ENCODE measurements around the gene NUP205.

DNA sequence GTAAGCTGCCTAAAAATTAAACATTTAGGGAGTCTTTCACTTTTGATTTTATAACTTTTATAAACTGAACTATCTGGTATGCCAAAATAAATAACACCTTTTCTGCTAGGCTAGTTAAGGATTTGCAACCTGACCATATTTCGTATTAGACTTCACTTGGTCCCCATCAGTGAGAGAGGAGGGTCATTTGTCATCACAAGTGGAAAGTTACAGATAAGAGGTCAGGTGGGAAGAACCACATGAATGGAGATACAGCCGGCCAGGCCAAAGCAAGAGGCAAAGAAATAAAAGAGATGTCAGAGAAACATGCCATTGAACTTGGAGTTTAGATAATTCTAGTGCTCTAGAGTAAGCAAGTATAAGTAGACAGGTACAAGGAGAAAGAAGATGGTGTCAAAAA, 60.1 kb downstream of the NUP205 start:
- TF ChIP-seq CTCF (conservative IDR thresholded peaks at IDR 0.05; ENCODE audit: low read depth, low read length) (no peak), EZH2 (IDR thresholded peaks at IDR 0.05; ENCODE audit: borderline replicate concordance, low read depth, low read length, poor library complexity, severe bottlenecking) (no peak)
